ENCODE data around the gene PROK1.
"Not testable (repeated sequence)": the region's sequence is repeated elsewhere in the genome, so short reads cannot be mapped to it uniquely, and the experiment has no call there.

PROK1 gene, protein sequence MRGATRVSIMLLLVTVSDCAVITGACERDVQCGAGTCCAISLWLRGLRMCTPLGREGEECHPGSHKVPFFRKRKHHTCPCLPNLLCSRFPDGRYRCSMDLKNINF

DNA sequence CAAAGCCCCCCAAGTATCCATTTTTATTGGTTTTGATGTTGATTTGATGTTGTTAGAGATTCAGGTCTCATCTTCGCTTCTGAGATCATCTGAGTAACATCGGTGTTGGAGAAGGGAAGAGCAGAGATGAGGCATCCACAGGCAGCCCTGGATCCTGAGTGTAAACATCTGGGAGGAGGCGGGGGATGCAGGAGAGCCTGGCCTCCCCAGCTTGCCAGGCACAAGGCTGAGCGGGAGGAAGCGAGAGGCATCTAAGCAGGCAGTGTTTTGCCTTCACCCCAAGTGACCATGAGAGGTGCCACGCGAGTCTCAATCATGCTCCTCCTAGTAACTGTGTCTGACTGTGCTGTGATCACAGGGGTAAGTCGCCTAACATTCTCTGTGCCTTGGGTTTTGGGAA lies at the start of gene PROK1:
TSS of gene PROK1 (plus strand) at position 221 of the 400 bp plus-strand sequence. CDS start at position 289, 68 bp downstream.
- DNase-seq: no peak

DNA sequence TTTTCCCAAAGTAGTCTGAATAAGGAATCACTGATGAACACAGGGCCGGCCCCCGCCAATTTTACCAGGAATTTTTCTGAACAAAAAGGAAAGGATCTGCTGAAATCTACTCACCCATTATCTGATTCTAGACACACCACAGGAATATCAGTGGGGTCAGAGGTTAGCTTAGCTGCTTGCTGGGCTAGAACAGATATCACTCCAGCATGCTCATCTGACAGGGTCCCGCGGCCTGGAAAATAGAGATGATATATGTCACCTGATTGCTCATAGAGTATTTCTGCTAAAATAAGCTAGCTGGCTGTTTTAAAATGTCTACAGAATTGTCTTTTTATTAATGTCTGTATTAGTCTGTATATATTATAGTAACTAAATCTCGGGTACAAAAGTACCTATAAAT lies 47.1 kb upstream of the PROK1 start:
- DNase-seq: no peak

DNA sequence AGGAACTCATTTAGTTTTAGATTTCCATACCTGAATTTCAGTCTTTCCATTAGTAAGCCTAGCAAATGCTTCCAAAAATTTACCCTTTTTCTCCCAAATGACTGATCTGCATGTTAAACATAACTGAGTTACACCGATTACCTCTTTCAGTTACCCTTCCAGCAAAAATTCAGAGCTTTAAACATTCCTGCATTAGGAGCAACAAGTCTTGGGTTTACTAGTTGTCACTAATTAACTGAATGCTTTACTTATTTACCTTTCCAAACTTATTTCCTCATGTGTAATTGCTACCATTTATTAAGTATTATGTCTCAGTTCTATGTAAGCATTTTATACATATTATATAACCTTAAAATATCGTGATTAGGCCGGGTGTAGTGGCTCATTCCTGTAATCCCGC lies 46.5 kb upstream of the PROK1 start:
- no peak for DNase-seq

DNA sequence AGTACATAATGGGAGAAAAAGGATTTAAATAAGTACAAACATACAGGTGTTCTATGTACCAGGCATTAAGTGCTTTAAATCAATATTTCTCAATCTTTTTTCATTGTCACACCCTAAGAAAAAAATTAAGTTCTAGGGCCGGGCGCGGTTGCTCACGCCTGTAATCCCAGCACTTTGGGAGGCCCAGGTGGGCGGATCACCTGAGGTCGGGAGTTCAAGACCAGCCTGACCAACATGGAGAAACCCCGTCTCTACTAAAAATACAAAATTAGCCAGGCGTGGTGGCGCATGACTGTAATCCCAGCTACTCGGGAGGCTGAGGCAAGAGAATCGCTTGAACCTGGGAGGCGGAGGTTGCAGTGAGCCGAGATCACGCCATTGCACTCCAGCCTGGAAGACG lies 44.5 kb upstream of the PROK1 start:
- DNase-seq: not testable (repeated sequence)

DNA sequence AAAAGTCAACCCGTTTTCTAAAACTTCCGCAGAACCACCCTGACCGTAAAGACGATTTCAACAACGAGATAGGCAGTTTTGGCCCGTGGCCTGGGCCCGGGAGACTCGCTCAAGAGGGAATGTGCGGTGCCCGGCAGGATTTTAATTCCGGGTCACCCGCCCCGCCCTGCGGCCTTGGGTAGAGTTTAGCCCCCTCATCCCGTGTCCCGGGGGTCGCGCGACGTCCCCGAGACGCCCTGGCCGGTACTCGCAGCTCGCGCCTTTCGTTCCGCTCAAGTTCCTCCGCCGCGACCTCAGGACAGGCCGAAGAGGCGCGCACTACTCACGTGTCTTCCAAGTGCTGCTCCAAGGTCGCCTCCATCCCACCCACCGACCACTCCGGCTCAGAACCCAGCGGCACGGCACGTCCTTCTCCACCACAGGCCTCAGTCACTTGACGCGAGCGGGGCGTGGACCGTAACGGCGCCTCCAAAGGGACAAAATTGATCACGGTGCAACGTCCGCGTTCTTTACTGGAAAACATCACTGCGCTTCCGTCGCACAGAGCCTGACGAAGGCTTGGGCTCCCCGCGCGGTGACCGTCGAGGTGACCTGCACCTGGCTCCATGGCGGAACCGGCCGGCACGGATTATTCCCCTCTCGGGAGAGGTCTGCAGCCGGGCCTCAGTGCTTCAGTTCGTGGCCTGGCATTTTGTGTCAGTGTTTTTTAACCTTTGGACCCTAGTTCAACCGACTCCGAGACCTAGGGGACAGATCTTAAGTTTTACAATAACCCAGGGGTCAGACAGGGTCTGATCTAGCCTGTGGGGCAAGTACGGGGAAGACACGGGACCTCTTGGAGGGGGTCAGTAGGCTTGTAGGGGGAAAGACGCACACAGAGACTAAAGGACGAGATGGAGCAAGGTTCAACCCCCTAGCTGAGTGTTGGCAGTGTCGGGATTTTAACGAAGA lies 43.4 kb upstream of the PROK1 start, which contains the start of gene LAMTOR5:
TSS of gene LAMTOR5 (minus strand) at position 435 of the 951 bp plus-strand sequence. CDS start at position 361, 74 bp downstream.
- peak; percentile 89 for DNase-seq

DNA sequence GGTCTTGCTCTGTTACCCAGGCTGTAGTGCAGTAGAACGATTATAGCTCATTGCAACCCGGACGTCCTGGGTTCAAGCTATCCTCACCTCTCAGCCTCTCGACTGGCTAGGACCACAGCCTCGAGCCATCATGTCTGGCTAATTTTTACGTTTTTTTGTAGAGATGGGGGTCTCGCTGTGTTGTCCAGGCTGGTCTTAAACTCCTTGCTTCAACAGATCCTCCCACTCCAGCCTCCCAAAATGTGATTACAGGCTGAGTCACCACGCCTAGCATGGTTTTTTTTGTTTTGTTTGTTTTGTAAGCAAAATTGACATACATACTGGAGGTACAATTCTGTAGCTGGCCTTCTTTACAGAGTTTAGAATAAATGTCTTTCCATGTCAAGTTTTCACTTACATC lies 42.5 kb upstream of the PROK1 start:
- no peak for DNase-seq

DNA sequence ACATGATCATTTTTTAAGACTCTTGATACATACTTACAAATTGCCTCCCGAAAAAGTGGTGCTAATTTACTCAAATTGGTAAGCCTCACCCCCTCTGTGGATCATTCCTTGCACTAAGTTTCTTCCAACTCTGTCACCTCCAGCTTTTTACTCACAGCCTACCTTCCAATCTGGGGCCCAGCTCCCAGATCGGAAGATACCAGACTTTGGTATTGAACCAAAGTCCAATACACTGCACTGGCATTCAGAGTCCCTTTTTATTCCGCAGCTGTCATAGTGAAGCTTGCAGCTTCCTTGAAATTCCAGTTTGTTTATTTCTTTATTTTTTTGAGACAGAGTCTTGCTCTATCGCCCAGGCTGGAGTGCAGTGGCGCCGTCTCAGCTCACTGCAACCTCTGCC lies 41.6 kb upstream of the PROK1 start:
- DNase-seq: no peak

DNA sequence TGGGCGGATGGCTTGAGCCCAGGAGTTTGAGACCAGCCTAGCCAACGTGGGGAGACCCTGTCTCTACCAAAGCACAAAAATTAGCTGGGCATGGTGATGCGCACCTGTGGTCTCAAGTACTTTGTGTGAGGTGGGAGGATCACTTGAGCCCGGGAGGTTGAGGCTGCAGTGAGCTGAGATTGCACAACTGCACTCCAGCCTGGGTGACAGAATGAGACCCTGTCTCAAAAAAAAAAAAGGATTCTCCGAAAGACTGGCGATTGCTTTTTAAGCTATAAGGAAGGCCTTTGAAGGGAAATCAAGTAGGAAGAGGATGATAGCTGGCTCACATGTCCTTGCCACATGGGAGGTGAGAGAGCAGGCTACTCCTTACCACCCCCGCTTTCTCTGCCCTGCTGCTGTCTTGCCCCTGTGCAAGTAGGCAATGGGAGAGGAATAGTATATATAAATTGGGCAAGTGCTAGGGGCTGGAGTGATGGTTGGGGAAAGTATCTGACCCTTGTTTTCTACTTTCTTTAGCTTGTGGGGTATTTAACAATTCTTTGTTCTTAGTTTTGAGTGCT lies 39.7 kb upstream of the PROK1 start:
- no peak for DNase-seq

DNA sequence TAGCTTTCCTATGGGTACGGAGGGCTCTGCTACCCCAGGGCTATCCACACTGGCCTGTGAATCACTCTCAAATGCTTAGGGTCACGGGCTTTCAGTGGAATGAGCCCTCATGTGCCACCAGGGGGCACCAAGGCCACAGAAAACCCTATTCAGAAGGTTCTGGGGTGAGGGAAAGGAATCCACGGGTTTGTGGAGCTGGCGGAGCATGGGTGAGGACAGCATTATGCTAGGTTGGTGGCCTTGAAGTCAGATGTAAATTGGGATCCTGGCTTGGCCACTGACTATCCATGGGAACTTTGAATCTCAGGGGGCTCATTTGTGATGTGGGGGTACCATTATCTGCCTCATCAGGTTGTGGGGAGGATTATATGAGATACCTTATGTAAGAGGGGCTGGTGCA lies 38.4 kb upstream of the PROK1 start:
- DNase-seq: peak; percentile 79

DNA sequence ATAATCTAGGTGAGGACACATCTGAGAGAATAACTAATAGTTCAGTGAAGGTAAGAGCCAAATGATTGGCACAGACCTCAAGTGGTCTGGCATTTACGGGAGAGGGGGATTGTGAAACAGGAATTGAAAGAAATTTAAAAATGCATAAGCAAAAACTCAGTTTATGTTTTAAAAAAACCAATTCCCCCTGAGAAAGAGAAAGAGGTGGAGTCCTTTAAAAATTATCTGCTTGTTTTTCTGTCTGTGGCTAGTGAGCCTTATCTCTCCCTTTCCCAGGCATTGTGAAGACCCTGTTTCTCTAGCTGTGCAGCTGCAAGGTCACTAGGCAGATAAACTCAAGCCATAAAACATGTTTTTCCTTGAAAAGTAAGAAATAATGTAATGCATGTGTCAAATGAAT lies 37.9 kb upstream of the PROK1 start:
- DNase-seq: not testable (repeated sequence)

DNA sequence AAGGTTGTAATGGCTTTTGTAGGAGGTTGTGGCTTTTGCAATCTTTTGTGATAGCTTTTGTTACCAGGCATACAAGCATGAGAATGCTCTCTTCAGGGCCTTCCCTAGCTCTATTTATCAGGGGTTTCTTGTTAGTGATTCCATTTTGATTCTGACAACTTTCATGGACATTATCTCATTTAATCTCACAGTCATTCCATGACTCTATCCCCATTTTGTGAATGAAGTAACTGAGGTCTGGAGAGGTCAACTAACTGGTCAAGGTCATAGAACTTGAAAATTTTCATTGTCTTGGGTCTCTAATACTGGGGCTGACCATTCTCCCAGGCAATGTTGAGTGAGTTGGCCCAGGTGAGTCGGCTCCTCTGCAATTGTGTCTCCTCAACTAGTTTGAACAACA lies 32.2 kb upstream of the PROK1 start:
- DNase-seq: no peak

DNA sequence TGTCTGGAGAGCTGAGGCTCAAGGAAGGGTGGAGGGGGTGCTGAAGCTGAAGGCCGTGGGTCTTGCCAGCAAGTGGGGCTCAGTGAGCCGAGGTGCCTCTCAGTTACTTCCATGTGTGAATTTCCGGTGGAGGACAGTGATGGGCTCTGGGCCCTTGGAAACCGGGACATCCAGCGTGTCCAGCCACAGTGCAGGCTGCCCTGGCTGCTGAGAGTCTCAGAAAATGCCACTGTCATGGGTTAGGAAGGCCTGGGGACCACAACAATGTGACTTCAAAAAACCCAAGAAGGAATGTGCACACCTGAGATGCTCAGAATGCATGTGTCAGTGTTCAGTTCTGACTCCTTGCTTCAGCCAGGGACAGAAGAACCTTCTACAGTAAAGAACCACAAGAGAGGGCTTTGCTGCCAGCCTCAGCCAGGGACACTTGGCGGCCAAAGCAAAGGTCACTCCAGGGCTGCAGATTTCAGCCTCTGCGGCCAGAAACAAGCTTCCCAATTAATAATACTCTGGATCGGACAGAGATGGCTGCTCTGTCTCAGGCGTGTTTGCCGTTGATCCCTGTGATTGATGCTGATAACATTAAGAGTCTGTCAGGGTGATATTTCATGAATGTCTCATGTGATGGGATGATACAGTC lies 30.8 kb upstream of the PROK1 start:
- no peak for DNase-seq

DNA sequence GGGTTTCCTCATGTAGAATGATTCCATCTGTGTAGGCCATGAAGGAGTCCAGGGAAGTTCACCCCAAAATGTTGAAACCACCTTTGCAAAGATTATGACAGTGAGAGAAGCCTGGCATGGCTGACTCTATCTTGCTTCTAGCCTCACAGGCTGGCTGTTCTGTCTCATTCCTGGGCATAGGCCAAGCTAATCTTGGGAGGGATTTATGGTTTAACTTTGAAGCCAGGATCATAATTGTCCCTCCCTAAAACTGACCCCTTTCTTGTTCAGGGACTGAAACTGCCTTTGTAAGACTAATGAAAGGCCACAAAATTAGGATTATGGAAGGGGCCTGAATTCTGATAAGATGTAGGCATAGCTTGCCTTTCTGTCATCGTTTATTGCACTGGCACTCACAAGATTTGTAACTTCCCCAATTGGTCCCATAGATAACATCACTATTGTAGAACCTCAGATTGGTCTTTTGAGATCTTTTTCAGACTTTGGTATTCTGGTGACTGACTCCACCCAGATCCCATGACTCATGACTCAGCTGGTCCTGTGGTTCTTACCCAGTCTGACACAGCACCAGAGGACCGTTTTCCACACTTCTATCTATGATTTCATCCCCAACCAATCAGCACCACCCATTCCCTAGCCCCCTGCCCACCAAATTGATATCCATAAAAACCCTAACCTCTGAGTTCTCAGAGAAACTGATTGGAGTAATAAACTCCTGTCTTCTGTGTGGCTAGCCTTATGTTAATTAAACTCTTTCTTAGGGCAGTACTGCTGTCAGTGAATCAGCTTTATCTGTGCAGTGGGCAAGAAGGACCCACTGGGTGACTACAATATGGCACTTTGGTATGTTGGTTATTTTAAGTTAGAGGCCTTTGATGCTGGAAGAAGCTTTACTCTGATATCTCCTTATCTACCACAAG lies 29.8 kb upstream of the PROK1 start:
- peak; percentile 68 for DNase-seq

DNA sequence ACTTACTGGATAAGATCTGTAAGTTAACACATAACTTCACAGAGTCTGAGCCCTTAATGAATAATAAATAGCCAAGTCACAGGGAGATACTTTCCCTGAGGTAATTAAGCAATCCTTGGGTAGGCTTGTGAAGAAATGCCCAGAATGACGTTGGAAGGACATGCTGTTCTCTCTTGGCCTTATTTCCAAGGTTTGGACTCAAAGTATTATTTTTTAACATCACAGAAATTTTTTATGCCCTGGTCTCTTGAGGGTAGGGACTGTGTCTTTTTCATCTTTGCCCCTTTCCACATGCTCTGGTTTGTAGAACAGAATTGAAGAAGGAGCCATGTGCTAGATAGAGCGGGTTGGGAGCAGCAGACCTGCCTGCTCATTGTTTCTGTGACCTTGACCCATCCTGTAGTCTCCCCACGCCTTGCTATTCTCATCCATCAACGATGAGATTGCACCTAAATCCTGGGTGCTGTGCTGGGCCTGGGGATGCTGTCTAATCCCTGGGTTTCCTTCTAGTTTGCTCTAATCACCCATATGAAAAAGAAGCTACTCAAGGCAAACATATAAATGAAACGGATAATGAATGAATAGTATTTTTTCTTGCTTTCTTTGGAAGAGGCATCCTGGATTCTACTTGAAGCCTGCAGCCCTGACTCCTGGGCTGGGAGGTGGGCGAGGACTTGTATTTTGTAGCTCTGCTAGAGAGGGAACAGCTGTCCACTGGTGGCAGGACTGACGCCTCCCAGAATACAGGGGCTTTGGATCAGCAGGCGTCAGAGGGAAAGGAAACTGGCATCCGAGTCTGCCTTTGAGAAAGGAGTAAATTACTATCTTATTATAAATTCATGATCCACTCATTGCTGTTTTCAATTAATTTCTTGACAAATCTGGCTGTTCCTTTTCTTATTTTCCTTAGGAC lies 26.0 kb upstream of the PROK1 start:
- no peak for DNase-seq

DNA sequence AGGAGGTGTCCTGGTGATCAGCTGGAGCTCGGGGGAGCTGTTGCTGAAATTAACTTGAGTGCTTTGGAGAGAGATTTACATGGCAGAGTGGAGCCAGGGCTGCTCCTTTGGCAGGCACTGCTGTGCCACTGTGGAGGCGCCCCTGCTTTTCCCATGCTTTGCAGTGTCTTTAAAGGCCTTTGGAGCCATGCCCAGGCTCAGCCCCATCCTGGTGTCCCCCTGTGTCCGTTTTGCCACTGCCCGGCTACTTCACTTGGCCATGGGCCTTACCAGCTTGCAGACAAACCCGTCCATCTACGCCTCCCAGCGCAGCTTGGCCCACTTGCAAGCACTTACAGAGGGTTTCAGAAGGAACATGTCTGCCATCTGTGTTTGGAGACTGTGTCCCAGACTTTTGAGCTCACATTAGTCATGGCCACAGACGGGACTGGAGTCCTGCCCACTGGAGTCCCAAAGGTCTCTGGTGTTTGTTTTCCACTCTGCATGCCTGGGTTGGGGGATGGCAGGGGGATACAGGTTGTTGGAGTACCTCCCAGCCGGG lies 25.3 kb upstream of the PROK1 start:
- no peak for DNase-seq

DNA sequence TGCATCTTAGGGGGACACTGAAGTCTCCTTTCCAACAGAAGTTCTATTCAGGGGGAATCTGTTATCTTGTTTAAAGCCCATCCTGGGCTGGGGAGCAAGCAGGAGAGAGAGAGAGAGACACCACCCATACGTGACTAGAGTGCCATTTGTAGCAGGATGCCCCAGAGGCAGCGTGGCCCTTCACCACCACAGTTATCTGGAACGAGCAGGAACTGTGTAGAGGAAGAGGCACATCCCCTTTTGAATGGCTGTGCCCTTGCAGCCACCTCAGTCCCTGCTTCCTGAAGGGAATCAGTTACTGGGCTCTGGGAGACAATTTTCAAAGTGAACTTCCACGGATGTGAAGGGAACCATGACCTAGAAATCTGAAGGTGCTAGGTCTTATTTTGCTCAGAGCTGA lies 24.1 kb upstream of the PROK1 start:
- DNase-seq: peak; percentile 39

DNA sequence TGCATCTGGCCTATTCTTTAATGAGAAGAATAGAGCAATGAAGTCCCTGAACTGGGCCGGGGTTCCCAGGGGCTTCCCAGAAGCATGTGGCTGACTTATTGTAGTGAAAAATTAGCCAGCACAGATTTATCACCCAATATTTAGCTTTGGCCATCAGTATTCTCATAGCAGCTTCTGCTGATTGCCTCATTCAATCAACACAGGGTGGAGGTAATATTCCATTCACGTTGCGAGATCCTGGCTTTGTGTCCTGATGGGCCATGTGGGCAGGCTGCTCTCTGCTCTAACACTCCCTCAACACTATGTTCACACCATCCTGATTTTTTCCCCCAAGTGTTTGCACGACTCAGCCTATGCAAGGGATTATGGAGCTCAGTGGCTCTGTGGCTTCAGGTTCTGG lies 22.0 kb upstream of the PROK1 start:
- no peak for DNase-seq

DNA sequence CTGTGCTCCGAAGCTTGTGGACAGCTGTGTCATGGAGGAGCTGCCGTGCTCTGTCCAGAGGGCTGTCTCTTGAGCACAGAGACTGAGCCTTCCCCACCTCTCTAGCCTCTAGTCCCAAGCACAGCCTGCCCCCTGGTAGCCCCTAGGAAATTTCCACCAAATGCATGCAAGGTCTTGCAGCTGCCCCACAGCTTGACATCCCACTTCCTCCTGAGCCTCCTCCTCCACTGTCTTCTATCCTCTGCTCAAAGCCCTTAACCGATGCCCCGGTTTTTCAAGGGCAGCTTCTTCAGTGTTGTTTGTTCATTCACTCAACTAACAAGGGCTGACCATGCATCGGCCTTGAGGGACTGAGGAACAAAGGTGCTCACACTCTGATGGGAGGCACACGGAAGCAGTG lies 20.6 kb upstream of the PROK1 start:
- DNase-seq: peak; percentile 49

DNA sequence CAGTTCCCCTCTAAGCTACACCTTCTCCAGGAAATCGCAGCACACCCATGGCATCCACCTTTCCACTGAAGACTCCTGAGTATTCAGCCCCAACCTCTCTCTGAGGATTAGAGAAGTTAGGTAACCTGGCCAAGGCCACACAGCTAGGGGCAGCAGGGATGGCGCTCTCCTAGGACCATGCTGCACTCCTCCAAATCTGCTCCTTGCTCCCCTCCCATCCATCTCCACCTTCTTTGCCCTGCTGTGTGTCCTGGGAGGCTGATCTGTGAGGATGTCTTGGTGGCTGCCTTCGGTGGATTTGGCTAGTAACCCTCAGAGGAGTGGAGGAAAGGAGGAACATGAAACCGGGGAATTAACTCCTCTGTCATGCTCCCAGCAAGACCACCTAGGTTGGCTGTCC lies 20.0 kb upstream of the PROK1 start:
- no peak for DNase-seq

DNA sequence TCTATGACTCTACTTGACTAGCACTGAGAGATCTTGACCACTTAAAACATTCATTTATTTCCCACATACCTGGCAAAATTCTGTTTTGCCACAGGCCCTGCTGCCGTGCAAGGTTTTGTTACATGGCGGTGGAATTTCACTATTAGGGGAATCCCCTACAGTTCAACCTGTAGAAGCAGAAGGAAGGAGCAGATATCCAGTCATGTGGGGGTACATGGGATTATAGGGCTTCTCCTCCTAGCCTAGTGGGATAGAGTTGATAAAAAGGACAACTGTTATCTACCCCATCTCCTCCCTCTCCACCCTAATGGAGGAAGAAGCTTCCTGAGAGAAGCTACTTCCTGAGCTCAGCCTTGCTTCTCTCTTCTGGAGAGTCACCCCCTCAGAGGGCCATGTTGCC lies 17.7 kb upstream of the PROK1 start:
- DNase-seq: no peak

DNA sequence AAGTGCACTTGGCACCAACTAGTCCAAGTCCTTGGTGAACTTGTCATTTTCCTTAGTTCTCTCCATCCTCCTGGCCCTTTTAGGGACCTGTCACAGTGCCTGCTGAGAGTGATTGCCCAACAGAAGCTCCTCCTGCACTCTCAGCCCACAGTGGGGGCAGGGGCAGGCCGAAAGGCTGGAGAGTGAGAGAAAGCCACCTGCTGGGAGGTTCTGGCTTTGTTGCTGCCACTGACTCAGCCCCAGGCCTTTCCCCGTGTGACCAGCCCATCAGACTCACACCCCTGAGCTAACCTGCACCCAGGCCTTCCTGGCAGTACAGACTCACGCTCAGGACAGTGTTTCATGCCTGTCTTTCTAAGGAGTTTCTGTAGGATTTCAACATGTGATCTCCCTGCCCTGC lies 17.1 kb upstream of the PROK1 start:
- peak; percentile 84 for DNase-seq
